ENCODE results near the gene METTL15.

DNA sequence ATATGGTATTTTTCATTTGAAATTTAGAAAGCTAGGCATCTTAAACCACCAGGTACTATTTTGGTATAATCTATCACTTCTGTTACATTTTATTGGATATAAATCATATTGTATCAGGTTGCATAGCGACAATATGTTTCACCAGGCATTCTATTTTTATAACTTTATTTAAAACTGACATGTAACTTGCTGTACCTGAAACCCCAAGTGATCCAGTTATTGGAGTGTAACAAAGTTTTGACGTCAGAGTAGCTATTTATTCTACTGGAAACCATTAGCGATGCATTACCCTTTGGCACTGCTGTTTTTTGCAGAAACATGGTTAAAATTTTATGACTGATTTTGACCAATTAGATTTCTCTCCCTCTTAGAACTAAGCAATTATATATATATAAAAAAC lies 160.7 kb downstream of the METTL15 start:
- TF ChIP-seq, protein P1, sequence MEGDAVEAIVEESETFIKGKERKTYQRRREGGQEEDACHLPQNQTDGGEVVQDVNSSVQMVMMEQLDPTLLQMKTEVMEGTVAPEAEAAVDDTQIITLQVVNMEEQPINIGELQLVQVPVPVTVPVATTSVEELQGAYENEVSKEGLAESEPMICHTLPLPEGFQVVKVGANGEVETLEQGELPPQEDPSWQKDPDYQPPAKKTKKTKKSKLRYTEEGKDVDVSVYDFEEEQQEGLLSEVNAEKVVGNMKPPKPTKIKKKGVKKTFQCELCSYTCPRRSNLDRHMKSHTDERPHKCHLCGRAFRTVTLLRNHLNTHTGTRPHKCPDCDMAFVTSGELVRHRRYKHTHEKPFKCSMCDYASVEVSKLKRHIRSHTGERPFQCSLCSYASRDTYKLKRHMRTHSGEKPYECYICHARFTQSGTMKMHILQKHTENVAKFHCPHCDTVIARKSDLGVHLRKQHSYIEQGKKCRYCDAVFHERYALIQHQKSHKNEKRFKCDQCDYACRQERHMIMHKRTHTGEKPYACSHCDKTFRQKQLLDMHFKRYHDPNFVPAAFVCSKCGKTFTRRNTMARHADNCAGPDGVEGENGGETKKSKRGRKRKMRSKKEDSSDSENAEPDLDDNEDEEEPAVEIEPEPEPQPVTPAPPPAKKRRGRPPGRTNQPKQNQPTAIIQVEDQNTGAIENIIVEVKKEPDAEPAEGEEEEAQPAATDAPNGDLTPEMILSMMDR (conservative IDR thresholded peaks at IDR 0.05; ENCODE audit: low read depth, low read length): no peak
- TF ChIP-seq EZH2 (IDR thresholded peaks at IDR 0.05; ENCODE audit: borderline replicate concordance, low read depth, low read length, poor library complexity, severe bottlenecking): no peak
